ENCODE data around the gene RARA.
"Not testable (repeated sequence)": the region's sequence is repeated elsewhere in the genome, so short reads cannot be mapped to it uniquely, and the experiment has no call there.

RARA gene

GRCh38 chr17:40378966-40379365 is 70.0 kb downstream of the RARA start:
- H3K9me3 ChIP-seq, result 0 out of 2 replicates have a peak, but pooled peaks cover 11% of the 10 kb centered on the region
- H4K20me1 ChIP-seq, result no peaks in the 10 kb centered on the region
- H3K4me3 ChIP-seq, result no peak overlapping the region

DNA sequence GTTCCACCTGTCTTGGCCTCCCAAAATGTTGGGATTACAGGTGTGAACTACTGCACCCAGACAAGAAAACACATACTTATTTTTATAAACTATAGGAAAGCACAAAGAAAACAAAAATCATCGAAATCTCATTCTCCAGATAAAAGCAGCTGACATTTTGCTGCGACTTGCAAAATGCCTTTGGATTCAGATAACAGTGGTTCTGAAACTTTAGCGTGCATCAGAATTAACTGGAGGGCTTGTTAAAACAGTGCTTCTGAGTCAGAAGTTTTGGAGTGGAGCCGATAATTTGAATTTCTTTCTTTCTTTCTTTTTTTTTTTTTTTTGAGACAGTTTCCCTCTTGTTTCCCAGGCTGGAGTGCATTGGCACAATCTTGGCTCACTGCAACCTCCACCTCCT is 73.3 kb downstream of the RARA start:
- Histone ChIP-seq H3K4me3 (no peak overlapping the region), H3K4me2 (no peak overlapping the region), H3K36me3 (peaks cover 44% of the 10 kb centered on the region), H3K27ac (no peak overlapping the region), H3K9ac (no peak overlapping the region), H3K9me3 (no peaks in the 10 kb centered on the region), H4K20me1 (no peaks in the 10 kb centered on the region), H3K4me1 (0 out of 2 replicates have a peak, but pooled peaks cover under 1% of the 10 kb centered on the region), H3K27me3 (no peaks in the 10 kb centered on the region)
- TF ChIP-seq Cebpa-rat (IDR thresholded peaks at IDR 0.05), result no peak

More at GRCh38 chr17:40378966-40379365, 70.0 kb downstream of the RARA start:
- no peak for TF ChIP-seq Cebpa-rat (IDR thresholded peaks at IDR 0.05)
- H3K27me3 ChIP-seq, result no peaks in the 10 kb centered on the region
- H3K36me3 ChIP-seq, result peaks cover 12% of the 10 kb centered on the region
- H3K9ac ChIP-seq, result no peak overlapping the region
- H3K4me1 ChIP-seq, result peaks cover 13% of the 10 kb centered on the region; the same call in 1 of the 2 replicates
- no peak overlapping the region for H3K4me2 ChIP-seq
- no peak overlapping the region for H3K27ac ChIP-seq

DNA sequence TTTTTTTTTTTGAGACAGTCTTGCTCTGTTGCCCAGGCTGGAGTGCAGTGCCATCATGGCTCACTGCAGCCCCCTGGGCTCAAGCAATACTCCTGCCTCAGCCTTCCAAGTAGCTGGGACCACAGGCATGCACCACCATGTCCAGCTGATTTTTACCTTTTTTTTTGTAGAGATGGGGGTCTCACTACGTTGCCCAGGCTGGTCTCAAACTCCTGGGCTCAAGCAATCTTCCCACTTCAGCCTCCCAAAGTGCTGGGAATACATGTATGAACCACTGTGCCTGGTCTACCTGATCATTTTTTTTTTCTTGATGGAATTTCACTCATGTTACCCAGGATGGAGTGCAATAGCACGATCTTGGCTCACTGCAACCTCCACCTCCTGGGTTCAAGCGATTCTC is 77.6 kb downstream of the RARA start:
- Histone ChIP-seq H3K36me3 (peaks cover 87% of the 10 kb centered on the region), H4K20me1 (peaks cover 10% of the 10 kb centered on the region; the same call in 1 of the 2 replicates)
- not testable (repeated sequence) for H3K9ac ChIP-seq, H3K9me3 ChIP-seq, H3K4me1 ChIP-seq, H3K4me2 ChIP-seq, H3K27ac ChIP-seq, H3K4me3 ChIP-seq, H3K27me3 ChIP-seq

GRCh38 chr17:40399185-40399584 is 90.2 kb downstream of the RARA start:
- Histone ChIP-seq H3K9me3 (no peaks in the 10 kb centered on the region), H3K36me3 (peaks cover 100% of the 10 kb centered on the region), H3K27ac (no peak overlapping the region), H3K4me1 (no peaks in the 10 kb centered on the region), H3K4me2 (no peak overlapping the region), H3K9ac (no peak overlapping the region), H4K20me1 (0 out of 2 replicates have a peak, but pooled peaks cover 17% of the 10 kb centered on the region), H3K27me3 (no peaks in the 10 kb centered on the region), H3K4me3 (no peak overlapping the region)
- TF ChIP-seq Cebpa-rat (IDR thresholded peaks at IDR 0.05), result no peak

DNA sequence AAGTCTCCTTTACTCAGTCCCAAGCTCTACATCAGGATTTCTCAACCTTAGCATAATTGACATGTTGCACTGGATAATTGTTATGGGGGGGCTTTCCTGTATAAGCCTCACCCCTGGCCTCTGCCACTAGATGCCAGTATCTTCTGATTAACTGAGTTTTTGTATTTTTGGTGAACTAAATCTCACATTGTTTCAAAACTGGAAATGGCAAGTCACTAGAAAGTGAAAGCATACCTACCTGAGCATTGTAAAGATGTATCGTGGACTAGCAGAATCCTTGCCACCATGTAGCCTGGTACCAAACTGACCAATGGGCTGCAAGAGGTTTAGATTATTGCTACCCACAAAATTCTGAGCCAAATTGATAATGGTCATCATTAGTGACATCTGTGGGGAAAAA is 93.7 kb downstream of the RARA start:
- Histone ChIP-seq H3K9ac (no peak overlapping the region), H3K36me3 (peaks cover 97% of the 10 kb centered on the region), H3K27ac (no peak overlapping the region), H3K4me2 (no peak overlapping the region), H4K20me1 (0 out of 2 replicates have a peak, but pooled peaks cover 23% of the 10 kb centered on the region), H3K9me3 (no peaks in the 10 kb centered on the region), H3K27me3 (no peaks in the 10 kb centered on the region), H3K4me3 (no peak overlapping the region), H3K4me1 (no peaks in the 10 kb centered on the region)
- TF ChIP-seq Cebpa-rat (IDR thresholded peaks at IDR 0.05), result no peak

DNA sequence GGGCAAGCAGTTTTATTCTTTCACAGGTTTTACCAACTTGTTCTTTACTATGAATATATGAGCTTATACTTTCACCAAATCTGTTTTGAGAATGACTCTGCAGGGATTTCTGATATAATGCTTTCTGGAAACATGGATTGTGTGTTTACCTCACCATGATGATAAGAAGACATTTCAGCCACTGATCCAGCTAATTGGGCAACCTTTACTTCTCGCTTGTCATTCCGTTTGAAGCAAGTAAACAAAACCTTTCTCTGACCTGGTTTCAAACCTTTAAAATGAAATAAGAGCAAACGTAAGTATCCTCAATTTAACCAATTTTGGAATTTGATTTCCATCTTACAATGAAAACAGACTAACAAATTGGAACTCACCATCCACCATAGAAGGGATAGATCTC is 95.0 kb downstream of the RARA start:
- no peak overlapping the region for H3K27ac ChIP-seq
- no peak overlapping the region for H3K4me3 ChIP-seq
- no peak overlapping the region for H3K4me2 ChIP-seq
- H3K9me3 ChIP-seq, result no peaks in the 10 kb centered on the region
- no peaks in the 10 kb centered on the region for H3K4me1 ChIP-seq
- no peak overlapping the region for H3K9ac ChIP-seq
- H4K20me1 ChIP-seq, result 0 out of 2 replicates have a peak, but pooled peaks cover 23% of the 10 kb centered on the region
- H3K36me3 ChIP-seq, result peaks cover 95% of the 10 kb centered on the region
- no peaks in the 10 kb centered on the region for H3K27me3 ChIP-seq
- TF ChIP-seq Cebpa-rat (IDR thresholded peaks at IDR 0.05), result no peak

Data from BLaER1 (cell line).